ENCODE measurements around the gene NARF. TPM values are rescaled to one million over a fixed set of nuclear protein-coding genes. Genes with fewer than 3 reads are reported as not detected.
"Not testable (repeated sequence)": the region's sequence is repeated elsewhere in the genome, so short reads cannot be mapped to it uniquely, and the experiment has no call there.

Gene NARF
- total RNA-seq, 4 donors from 2014 or later: 44.1 to 133 (median 61.1) TPM

- 42 to 65% methylated on average over 8 of the region's 8 CpGs for WGBS, 2 donors (ENCODE audit: low coverage in 1 of 2)
- H3K27me3 ChIP-seq: no peaks in the 10 kb centered on the region
- H3K4me3 ChIP-seq: no peak overlapping the region
- peak overlapping the region in 1 of 4 donors; percentile 20 for H3K27ac ChIP-seq
- in situ Hi-C loops (cut with MboI; ENCODE audit: low pct_ligation_motif_present in 1 of 4, low pct_unique_long_range_greater_than_20kb in 1 of 4, low sequenced_read_pairs in 3 of 4): no loop called here
- H3K36me3 ChIP-seq: no peaks in the 10 kb centered on the region
- H3K4me1 ChIP-seq: peaks cover 0 to 10% (median 7%) of the 10 kb centered on the region in 4 donors
- intact Hi-C loops (cut with DNase I; ENCODE audit: low total_unique reads): no loop called here
- H3K9me3 ChIP-seq: no peaks in the 10 kb centered on the region
- no peak for TF ChIP-seq POLR2A (IDR thresholded peaks at IDR 0.05)
- TF ChIP-seq EP300 (IDR thresholded peaks at IDR 0.05; ENCODE audit: low read depth): no peak
- TF ChIP-seq POLR2AphosphoS5 (IDR thresholded peaks at IDR 0.05): no peak
- TF ChIP-seq CTCF (IDR thresholded peaks at IDR 0.05): no peak
- DNase-seq: no peak
Observed at GRCh38 chr17:82502207-82502606, 43.7 kb downstream of the NARF start.

- intact Hi-C loops (cut with DNase I; ENCODE audit: low total_unique reads) (no loop called here), in situ Hi-C loops (cut with MboI; ENCODE audit: low pct_ligation_motif_present in 1 of 4, low pct_unique_long_range_greater_than_20kb in 1 of 4, low sequenced_read_pairs in 3 of 4) (no loop called here)
- TF ChIP-seq CTCF (IDR thresholded peaks at IDR 0.05): no peak
Observed at GRCh38 chr17:82503094-82503727, 44.7 kb downstream of the NARF start.

GRCh38 chr17:82503728-82504308, 45.3 kb downstream of the NARF start:
- intact Hi-C loops (cut with DNase I; ENCODE audit: low total_unique reads) (no loop called here), in situ Hi-C loops (cut with MboI; ENCODE audit: low pct_ligation_motif_present in 1 of 4, low pct_unique_long_range_greater_than_20kb in 1 of 4, low sequenced_read_pairs in 3 of 4) (no loop called here)
- 71 to 80% methylated on average over 9 to 21 of the region's 21 CpGs for WGBS, 2 donors (ENCODE audit: low coverage in 1 of 2)
- TF ChIP-seq EP300 (IDR thresholded peaks at IDR 0.05; ENCODE audit: low read depth): no peak
- TF ChIP-seq POLR2A (IDR thresholded peaks at IDR 0.05): no peak
- TF ChIP-seq POLR2AphosphoS5 (IDR thresholded peaks at IDR 0.05): no peak
- TF ChIP-seq CTCF (IDR thresholded peaks at IDR 0.05): no peak
- Histone ChIP-seq H3K27ac (no peak overlapping the region), H3K9me3 (no peaks in the 10 kb centered on the region), H3K27me3 (no peaks in the 10 kb centered on the region), H3K36me3 (no peaks in the 10 kb centered on the region), H3K4me1 (no peaks in the 10 kb centered on the region), H3K4me3 (no peak overlapping the region)
- no peak for DNase-seq

More at GRCh38 chr17:82503094-82503727, 44.7 kb downstream of the NARF start:
- no peak overlapping the region for H3K27ac ChIP-seq
- no peak for DNase-seq
- WGBS, 2 donors (ENCODE audit: low coverage in 1 of 2): 70 to 81% methylated on average over 2 to 12 of the region's 12 CpGs
- H3K9me3 ChIP-seq: no peaks in the 10 kb centered on the region
- peaks cover 0 to 2% (median under 1%) of the 10 kb centered on the region in 4 donors for H3K4me1 ChIP-seq
- no peak overlapping the region for H3K4me3 ChIP-seq
- no peaks in the 10 kb centered on the region for H3K36me3 ChIP-seq
- no peaks in the 10 kb centered on the region for H3K27me3 ChIP-seq

DNA sequence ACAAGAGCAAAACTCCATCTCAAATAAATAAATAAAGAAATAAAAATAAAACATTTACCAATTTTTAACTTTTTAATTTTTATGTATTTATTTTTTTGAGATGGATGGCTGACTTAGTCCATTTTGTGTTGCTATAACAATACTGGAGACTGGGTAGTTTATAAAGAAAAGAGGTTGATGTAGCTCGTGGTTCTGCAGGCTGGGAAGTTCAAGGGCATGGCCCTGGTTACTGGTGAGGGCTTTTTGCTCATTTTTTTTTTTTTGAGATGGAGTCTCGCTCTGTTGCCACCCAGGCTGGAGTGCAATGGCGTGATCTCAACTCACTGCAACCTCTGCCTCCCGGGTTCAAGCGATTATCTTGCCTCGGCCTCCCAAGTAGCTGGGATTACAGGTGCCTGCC, 46.8 kb downstream of the NARF start:
- TF ChIP-seq POLR2A (IDR thresholded peaks at IDR 0.05) (no peak), POLR2AphosphoS5 (IDR thresholded peaks at IDR 0.05) (no peak), CTCF (IDR thresholded peaks at IDR 0.05) (no peak), EP300 (IDR thresholded peaks at IDR 0.05; ENCODE audit: low read depth) (no peak)
- intact Hi-C loops (cut with DNase I; ENCODE audit: low total_unique reads) (no loop called here), in situ Hi-C loops (cut with MboI; ENCODE audit: low pct_ligation_motif_present in 1 of 4, low pct_unique_long_range_greater_than_20kb in 1 of 4, low sequenced_read_pairs in 3 of 4) (no loop called here)
- Histone ChIP-seq H3K4me3 (no peak overlapping the region), H3K36me3 (no peaks in the 10 kb centered on the region), H3K9me3 (no peaks in the 10 kb centered on the region), H3K27me3 (no peaks in the 10 kb centered on the region), H3K4me1 (no peaks in the 10 kb centered on the region), H3K27ac (no peak overlapping the region)
- WGBS, 2 donors (ENCODE audit: low coverage in 1 of 2): 95 to 96% methylated on average over 5 to 6 of the region's 6 CpGs
- DNase-seq: no peak

- intact Hi-C loops (cut with DNase I; ENCODE audit: low total_unique reads); H3K4me1 ChIP-seq; H3K9me3 ChIP-seq; in situ Hi-C loops (cut with MboI; ENCODE audit: low pct_ligation_motif_present in 1 of 4, low pct_unique_long_range_greater_than_20kb in 1 of 4, low sequenced_read_pairs in 3 of 4); H3K4me3 ChIP-seq; H3K36me3 ChIP-seq; H3K27me3 ChIP-seq: not testable (repeated sequence)
- H3K27ac ChIP-seq: peak overlapping the region in 1 of 4 donors; percentile 36
- 34 to 55% methylated on average over 7 of the region's 7 CpGs for WGBS, 2 donors (ENCODE audit: low coverage in 1 of 2)
- DNase-seq: peak; percentile 49
Observed at GRCh38 chr17:82506402-82506801, 47.9 kb downstream of the NARF start.

All from transverse colon (tissue), 4 donors.